ENCODE data around the gene STRBP. TPM values are rescaled to one million over a fixed set of nuclear protein-coding genes. Genes with fewer than 3 reads are reported as not detected.
"Not testable (repeated sequence)": the region's sequence is repeated elsewhere in the genome, so short reads cannot be mapped to it uniquely, and the experiment has no call there.

Gene STRBP
- total RNA-seq, 2 donors from 2014 or later, result 30.1 to 42.5 TPM

GRCh38 chr9:123249162-123249561, 19.2 kb downstream of the STRBP start:
- not testable (repeated sequence) for H3K27me3 Mint-ChIP-seq; H3K27ac Mint-ChIP-seq; H3K9me3 Mint-ChIP-seq; H3K4me1 Mint-ChIP-seq; H3K36me3 Mint-ChIP-seq (ENCODE audit: low read depth); ATAC-seq (replicated peaks); H3K4me3 Mint-ChIP-seq

- H3K27me3 Mint-ChIP-seq, result no peaks in the 10 kb centered on the region
- no peak overlapping the region for H3K4me3 Mint-ChIP-seq
- ATAC-seq (replicated peaks), result no peak
- no peaks in the 10 kb centered on the region for H3K4me1 Mint-ChIP-seq
- H3K9me3 Mint-ChIP-seq, result no peaks in the 10 kb centered on the region
- no peaks in the 10 kb centered on the region for H3K36me3 Mint-ChIP-seq (ENCODE audit: low read depth)
- no peak overlapping the region for H3K27ac Mint-ChIP-seq
Observed at GRCh38 chr9:123248630-123249029, 19.8 kb downstream of the STRBP start.

GRCh38 chr9:123246534-123246933, 21.9 kb downstream of the STRBP start:
- Mint-ChIP-seq H3K9me3 (no peaks in the 10 kb centered on the region), H3K27ac (no peak overlapping the region), H3K36me3 (ENCODE audit: low read depth) (no peaks in the 10 kb centered on the region), H3K4me3 (no peak overlapping the region), H3K27me3 (no peaks in the 10 kb centered on the region), H3K4me1 (peaks cover 5% of the 10 kb centered on the region)
- no peak for ATAC-seq (replicated peaks)

- H3K9me3 Mint-ChIP-seq, result no peaks in the 10 kb centered on the region
- no peak overlapping the region for H3K4me3 Mint-ChIP-seq
- no peak for ATAC-seq (replicated peaks)
Observed at GRCh38 chr9:123239726-123240125, 28.7 kb downstream of the STRBP start.

GRCh38 chr9:123238365-123238764, 30.0 kb downstream of the STRBP start:
- Mint-ChIP-seq H3K27me3 (no peaks in the 10 kb centered on the region), H3K9me3 (no peaks in the 10 kb centered on the region), H3K27ac (no peak overlapping the region), H3K4me1 (peaks cover 25% of the 10 kb centered on the region), H3K4me3 (no peak overlapping the region), H3K36me3 (ENCODE audit: low read depth) (peaks cover 10% of the 10 kb centered on the region)
- peak; percentile 96 for ATAC-seq (replicated peaks)

More at GRCh38 chr9:123239726-123240125, 28.7 kb downstream of the STRBP start:
- Mint-ChIP-seq H3K36me3 (ENCODE audit: low read depth) (peaks cover 10% of the 10 kb centered on the region), H3K27me3 (no peaks in the 10 kb centered on the region), H3K27ac (no peak overlapping the region), H3K4me1 (peaks cover 25% of the 10 kb centered on the region)

- no peak overlapping the region for H3K27ac Mint-ChIP-seq
- peaks cover 25% of the 10 kb centered on the region for H3K4me1 Mint-ChIP-seq
- ATAC-seq (replicated peaks), result no peak
- H3K9me3 Mint-ChIP-seq, result no peaks in the 10 kb centered on the region
- H3K27me3 Mint-ChIP-seq, result no peaks in the 10 kb centered on the region
- peaks cover 10% of the 10 kb centered on the region for H3K36me3 Mint-ChIP-seq (ENCODE audit: low read depth)
- no peak overlapping the region for H3K4me3 Mint-ChIP-seq
Observed at GRCh38 chr9:123237220-123237619, 31.2 kb downstream of the STRBP start.

GRCh38 chr9:123235448-123235847, 32.9 kb downstream of the STRBP start:
- Mint-ChIP-seq H3K27ac (no peak overlapping the region), H3K4me1 (peaks cover 18% of the 10 kb centered on the region), H3K36me3 (ENCODE audit: low read depth) (peaks cover 10% of the 10 kb centered on the region), H3K4me3 (no peak overlapping the region), H3K9me3 (no peaks in the 10 kb centered on the region), H3K27me3 (no peaks in the 10 kb centered on the region)
- ATAC-seq (replicated peaks), result no peak

GRCh38 chr9:123234853-123235252, 33.5 kb downstream of the STRBP start:
- H3K27ac Mint-ChIP-seq, result no peak overlapping the region
- ATAC-seq (replicated peaks), result peak; percentile 28
- peaks cover 10% of the 10 kb centered on the region for H3K36me3 Mint-ChIP-seq (ENCODE audit: low read depth)
- H3K4me1 Mint-ChIP-seq, result peaks cover 18% of the 10 kb centered on the region
- no peaks in the 10 kb centered on the region for H3K27me3 Mint-ChIP-seq
- H3K9me3 Mint-ChIP-seq, result no peaks in the 10 kb centered on the region
- H3K4me3 Mint-ChIP-seq, result no peak overlapping the region

- Mint-ChIP-seq H3K27me3 (no peaks in the 10 kb centered on the region), H3K9me3 (no peaks in the 10 kb centered on the region), H3K27ac (no peak overlapping the region), H3K36me3 (ENCODE audit: low read depth) (peaks cover 10% of the 10 kb centered on the region), H3K4me3 (no peak overlapping the region), H3K4me1 (peaks cover 8% of the 10 kb centered on the region)
- ATAC-seq (replicated peaks), result no peak
Observed at GRCh38 chr9:123232332-123232731, 36.1 kb downstream of the STRBP start.

GRCh38 chr9:123231421-123231820, 37.0 kb downstream of the STRBP start:
- ATAC-seq (replicated peaks), result no peak
- H3K9me3 Mint-ChIP-seq, result no peaks in the 10 kb centered on the region
- peaks cover 12% of the 10 kb centered on the region for H3K4me1 Mint-ChIP-seq
- H3K27ac Mint-ChIP-seq, result no peak overlapping the region
- H3K36me3 Mint-ChIP-seq (ENCODE audit: low read depth), result peaks cover 10% of the 10 kb centered on the region
- no peak overlapping the region for H3K4me3 Mint-ChIP-seq
- no peaks in the 10 kb centered on the region for H3K27me3 Mint-ChIP-seq

- H3K4me3 Mint-ChIP-seq, result no peak overlapping the region
- no peak for ATAC-seq (replicated peaks)
- peaks cover 24% of the 10 kb centered on the region for H3K4me1 Mint-ChIP-seq
- no peaks in the 10 kb centered on the region for H3K27me3 Mint-ChIP-seq
- H3K36me3 Mint-ChIP-seq (ENCODE audit: low read depth), result no peaks in the 10 kb centered on the region
- no peaks in the 10 kb centered on the region for H3K9me3 Mint-ChIP-seq
- H3K27ac Mint-ChIP-seq, result no peak overlapping the region
Observed at GRCh38 chr9:123228967-123229366, 39.4 kb downstream of the STRBP start.

GRCh38 chr9:123225995-123226394, 42.4 kb downstream of the STRBP start:
- Mint-ChIP-seq H3K27me3 (no peaks in the 10 kb centered on the region), H3K4me1 (peaks cover 24% of the 10 kb centered on the region), H3K4me3 (peak overlapping the region; percentile 72), H3K9me3 (no peaks in the 10 kb centered on the region), H3K27ac (peak overlapping the region; percentile 94), H3K36me3 (ENCODE audit: low read depth) (peaks cover 6% of the 10 kb centered on the region)
- ATAC-seq (replicated peaks), result peak; percentile 80

- peaks cover 6% of the 10 kb centered on the region for H3K36me3 Mint-ChIP-seq (ENCODE audit: low read depth)
- peak overlapping the region; percentile 72 for H3K4me3 Mint-ChIP-seq
- H3K4me1 Mint-ChIP-seq, result peaks cover 24% of the 10 kb centered on the region
- ATAC-seq (replicated peaks), result peak; percentile 91
- peak overlapping the region; percentile 94 for H3K27ac Mint-ChIP-seq
- no peaks in the 10 kb centered on the region for H3K27me3 Mint-ChIP-seq
- no peaks in the 10 kb centered on the region for H3K9me3 Mint-ChIP-seq
Observed at GRCh38 chr9:123225374-123225813, 43.0 kb downstream of the STRBP start.

- H3K36me3 Mint-ChIP-seq (ENCODE audit: low read depth), result peaks cover 6% of the 10 kb centered on the region
- H3K4me3 Mint-ChIP-seq, result no peak overlapping the region
- no peaks in the 10 kb centered on the region for H3K9me3 Mint-ChIP-seq
- H3K4me1 Mint-ChIP-seq, result peaks cover 16% of the 10 kb centered on the region
- no peak for ATAC-seq (replicated peaks)
- no peak overlapping the region for H3K27ac Mint-ChIP-seq
- H3K27me3 Mint-ChIP-seq, result no peaks in the 10 kb centered on the region
Observed at GRCh38 chr9:123220127-123220526, 48.3 kb downstream of the STRBP start.

- no peaks in the 10 kb centered on the region for H3K27me3 Mint-ChIP-seq
- peaks cover 5% of the 10 kb centered on the region for H3K4me1 Mint-ChIP-seq
- no peaks in the 10 kb centered on the region for H3K9me3 Mint-ChIP-seq
- H3K27ac Mint-ChIP-seq, result no peak overlapping the region
- ATAC-seq (replicated peaks), result no peak
- H3K4me3 Mint-ChIP-seq, result no peak overlapping the region
- H3K36me3 Mint-ChIP-seq (ENCODE audit: low read depth), result peaks cover 6% of the 10 kb centered on the region
Observed at GRCh38 chr9:123218831-123219230, 49.6 kb downstream of the STRBP start.

- no peak for ATAC-seq (replicated peaks)
- Mint-ChIP-seq H3K9me3 (no peaks in the 10 kb centered on the region), H3K36me3 (ENCODE audit: low read depth) (peaks cover 5% of the 10 kb centered on the region), H3K4me3 (no peak overlapping the region), H3K4me1 (peaks cover 5% of the 10 kb centered on the region), H3K27ac (no peak overlapping the region), H3K27me3 (no peaks in the 10 kb centered on the region)
Observed at GRCh38 chr9:123217128-123217654, 51.2 kb downstream of the STRBP start.

Data from activated T-helper 17 cell treated with anti-CD3 and anti-CD28 coated beads, Interleukin-2, amount 50 U/mL, for 72 hours (primary cell).